Liver (tissue), 3 donors: Measurements from ENCODE around the gene ZER1.

Experiments used
- EGR1 ChIP-seq, 2 donors: IDR thresholded peaks; 2 replicates each; pipeline ENCODE4 v1.6.1; 2016 to 2018; ENCODE audit warnings: antibody characterized with exemption in 2 of 2, low read depth in 2 of 2
- FOXA1 ChIP-seq: IDR thresholded peaks from 2 replicates; pipeline ENCODE4 v1.6.1; 2016; ENCODE audit warnings: antibody characterized with exemption
- HNF4A ChIP-seq, 2 donors: conservative IDR thresholded peaks; 2 replicates each; pipeline ENCODE4 v1.6.1; 2016; ENCODE audit warnings: antibody characterized with exemption in 2 of 2, mild to moderate bottlenecking in 2 of 2
- JUND ChIP-seq, 2 donors: IDR thresholded peaks; 2 replicates each; pipeline ENCODE4 v1.6.1; 2016; ENCODE audit warnings: antibody characterized with exemption in 2 of 2
- RAD21 ChIP-seq, 2 donors: IDR thresholded peaks; 2 replicates each; pipeline ENCODE4 v1.6.1; 2016; ENCODE audit warnings: antibody characterized with exemption in 2 of 2, mild to moderate bottlenecking in 2 of 2
- RXRA ChIP-seq, 2 donors: IDR thresholded peaks; 2 replicates each; pipeline ENCODE4 v1.6.1; 2017 to 2018; ENCODE audit warnings: antibody characterized with exemption in 2 of 2, mild to moderate bottlenecking in 1 of 2
- TF ChIP-seq, protein P1 (sequence below): fragments of 150-350 bp; IDR thresholded peaks from 2 replicates; pipeline ENCODE4 v1.5.1; 2017; ENCODE audit warnings: improper control_type of control experiment, low read depth, low read length; ENCODE audit not compliant: missing input control
- TF ChIP-seq, protein P2 (sequence below): IDR thresholded peaks from 2 replicates; pipeline ENCODE4 v1.6.1; 2016; ENCODE audit warnings: antibody characterized with exemption
- TF ChIP-seq, protein P3 (sequence below): IDR thresholded peaks from 2 replicates; pipeline ENCODE4 v1.6.1; 2016; ENCODE audit warnings: antibody characterized with exemption
- TF ChIP-seq, protein P4 (sequence below): IDR thresholded peaks from 2 replicates; pipeline ENCODE4 v1.6.1; 2016; ENCODE audit warnings: antibody characterized with exemption, mild to moderate bottlenecking
- TF ChIP-seq, protein P5 (sequence below): IDR thresholded peaks from 2 replicates; pipeline ENCODE4 v1.6.1; 2016; ENCODE audit warnings: antibody characterized with exemption
- donor health status: healthy.
- donor health status: healthy.

DNA sequence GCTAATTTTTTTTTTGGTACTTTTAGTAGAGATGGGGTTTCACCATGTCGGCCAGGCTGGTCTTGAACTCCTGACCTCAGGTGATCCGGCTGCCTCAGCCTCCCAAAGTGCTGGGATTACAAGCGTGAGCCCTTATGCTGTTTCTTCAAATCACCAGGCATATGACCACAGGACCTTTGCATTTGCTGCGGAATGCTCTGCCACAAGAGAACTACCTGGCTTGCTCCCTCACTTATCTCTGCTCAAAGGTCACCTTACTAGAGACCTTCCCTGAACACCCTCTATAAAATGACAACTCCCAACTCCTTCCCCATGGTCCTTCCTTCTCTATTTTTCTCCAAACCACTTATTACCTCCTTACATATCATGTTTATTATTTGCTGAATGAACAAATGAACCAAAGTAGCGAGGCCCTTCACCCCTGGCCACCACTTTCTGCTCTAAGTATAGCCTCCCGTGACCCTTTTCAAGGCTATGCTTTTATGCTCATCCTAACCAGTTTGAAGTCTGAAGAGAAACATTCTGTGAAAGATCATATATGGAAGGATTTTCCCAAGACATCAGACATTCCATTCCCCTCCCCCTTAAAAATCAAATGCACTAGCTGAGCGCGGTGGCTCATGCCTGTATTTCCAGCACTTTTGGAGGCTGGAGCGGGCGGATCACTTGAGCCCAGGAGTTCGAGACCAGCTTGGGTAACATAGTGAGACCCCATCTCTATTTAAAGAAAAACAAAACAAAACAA lies 1.3 kb downstream of the ZER1 start:
- TF ChIP-seq, protein P1, sequence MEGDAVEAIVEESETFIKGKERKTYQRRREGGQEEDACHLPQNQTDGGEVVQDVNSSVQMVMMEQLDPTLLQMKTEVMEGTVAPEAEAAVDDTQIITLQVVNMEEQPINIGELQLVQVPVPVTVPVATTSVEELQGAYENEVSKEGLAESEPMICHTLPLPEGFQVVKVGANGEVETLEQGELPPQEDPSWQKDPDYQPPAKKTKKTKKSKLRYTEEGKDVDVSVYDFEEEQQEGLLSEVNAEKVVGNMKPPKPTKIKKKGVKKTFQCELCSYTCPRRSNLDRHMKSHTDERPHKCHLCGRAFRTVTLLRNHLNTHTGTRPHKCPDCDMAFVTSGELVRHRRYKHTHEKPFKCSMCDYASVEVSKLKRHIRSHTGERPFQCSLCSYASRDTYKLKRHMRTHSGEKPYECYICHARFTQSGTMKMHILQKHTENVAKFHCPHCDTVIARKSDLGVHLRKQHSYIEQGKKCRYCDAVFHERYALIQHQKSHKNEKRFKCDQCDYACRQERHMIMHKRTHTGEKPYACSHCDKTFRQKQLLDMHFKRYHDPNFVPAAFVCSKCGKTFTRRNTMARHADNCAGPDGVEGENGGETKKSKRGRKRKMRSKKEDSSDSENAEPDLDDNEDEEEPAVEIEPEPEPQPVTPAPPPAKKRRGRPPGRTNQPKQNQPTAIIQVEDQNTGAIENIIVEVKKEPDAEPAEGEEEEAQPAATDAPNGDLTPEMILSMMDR = no peak
- TF ChIP-seq, protein P2, sequence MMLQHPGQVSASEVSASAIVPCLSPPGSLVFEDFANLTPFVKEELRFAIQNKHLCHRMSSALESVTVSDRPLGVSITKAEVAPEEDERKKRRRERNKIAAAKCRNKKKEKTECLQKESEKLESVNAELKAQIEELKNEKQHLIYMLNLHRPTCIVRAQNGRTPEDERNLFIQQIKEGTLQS = no peak
- peak in 1 of 2 donors; percentile 9 for TF ChIP-seq HNF4A (conservative IDR thresholded peaks at IDR 0.05)
- TF ChIP-seq, protein P3, sequence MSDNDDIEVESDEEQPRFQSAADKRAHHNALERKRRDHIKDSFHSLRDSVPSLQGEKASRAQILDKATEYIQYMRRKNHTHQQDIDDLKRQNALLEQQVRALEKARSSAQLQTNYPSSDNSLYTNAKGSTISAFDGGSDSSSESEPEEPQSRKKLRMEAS = no peak
- TF ChIP-seq, protein P4, sequence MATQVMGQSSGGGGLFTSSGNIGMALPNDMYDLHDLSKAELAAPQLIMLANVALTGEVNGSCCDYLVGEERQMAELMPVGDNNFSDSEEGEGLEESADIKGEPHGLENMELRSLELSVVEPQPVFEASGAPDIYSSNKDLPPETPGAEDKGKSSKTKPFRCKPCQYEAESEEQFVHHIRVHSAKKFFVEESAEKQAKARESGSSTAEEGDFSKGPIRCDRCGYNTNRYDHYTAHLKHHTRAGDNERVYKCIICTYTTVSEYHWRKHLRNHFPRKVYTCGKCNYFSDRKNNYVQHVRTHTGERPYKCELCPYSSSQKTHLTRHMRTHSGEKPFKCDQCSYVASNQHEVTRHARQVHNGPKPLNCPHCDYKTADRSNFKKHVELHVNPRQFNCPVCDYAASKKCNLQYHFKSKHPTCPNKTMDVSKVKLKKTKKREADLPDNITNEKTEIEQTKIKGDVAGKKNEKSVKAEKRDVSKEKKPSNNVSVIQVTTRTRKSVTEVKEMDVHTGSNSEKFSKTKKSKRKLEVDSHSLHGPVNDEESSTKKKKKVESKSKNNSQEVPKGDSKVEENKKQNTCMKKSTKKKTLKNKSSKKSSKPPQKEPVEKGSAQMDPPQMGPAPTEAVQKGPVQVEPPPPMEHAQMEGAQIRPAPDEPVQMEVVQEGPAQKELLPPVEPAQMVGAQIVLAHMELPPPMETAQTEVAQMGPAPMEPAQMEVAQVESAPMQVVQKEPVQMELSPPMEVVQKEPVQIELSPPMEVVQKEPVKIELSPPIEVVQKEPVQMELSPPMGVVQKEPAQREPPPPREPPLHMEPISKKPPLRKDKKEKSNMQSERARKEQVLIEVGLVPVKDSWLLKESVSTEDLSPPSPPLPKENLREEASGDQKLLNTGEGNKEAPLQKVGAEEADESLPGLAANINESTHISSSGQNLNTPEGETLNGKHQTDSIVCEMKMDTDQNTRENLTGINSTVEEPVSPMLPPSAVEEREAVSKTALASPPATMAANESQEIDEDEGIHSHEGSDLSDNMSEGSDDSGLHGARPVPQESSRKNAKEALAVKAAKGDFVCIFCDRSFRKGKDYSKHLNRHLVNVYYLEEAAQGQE = no peak
- TF ChIP-seq FOXA1 = no peak
- no peak for TF ChIP-seq EGR1 (IDR thresholded peaks at IDR 0.05; ENCODE audit: low read depth in 2 of 2)
- TF ChIP-seq RAD21 (IDR thresholded peaks at IDR 0.05) = no peak
- no peak for TF ChIP-seq JUND (IDR thresholded peaks at IDR 0.05)
- TF ChIP-seq, protein P5, sequence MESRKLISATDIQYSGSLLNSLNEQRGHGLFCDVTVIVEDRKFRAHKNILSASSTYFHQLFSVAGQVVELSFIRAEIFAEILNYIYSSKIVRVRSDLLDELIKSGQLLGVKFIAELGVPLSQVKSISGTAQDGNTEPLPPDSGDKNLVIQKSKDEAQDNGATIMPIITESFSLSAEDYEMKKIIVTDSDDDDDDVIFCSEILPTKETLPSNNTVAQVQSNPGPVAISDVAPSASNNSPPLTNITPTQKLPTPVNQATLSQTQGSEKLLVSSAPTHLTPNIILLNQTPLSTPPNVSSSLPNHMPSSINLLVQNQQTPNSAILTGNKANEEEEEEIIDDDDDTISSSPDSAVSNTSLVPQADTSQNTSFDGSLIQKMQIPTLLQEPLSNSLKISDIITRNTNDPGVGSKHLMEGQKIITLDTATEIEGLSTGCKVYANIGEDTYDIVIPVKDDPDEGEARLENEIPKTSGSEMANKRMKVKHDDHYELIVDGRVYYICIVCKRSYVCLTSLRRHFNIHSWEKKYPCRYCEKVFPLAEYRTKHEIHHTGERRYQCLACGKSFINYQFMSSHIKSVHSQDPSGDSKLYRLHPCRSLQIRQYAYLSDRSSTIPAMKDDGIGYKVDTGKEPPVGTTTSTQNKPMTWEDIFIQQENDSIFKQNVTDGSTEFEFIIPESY = no peak
- no peak for TF ChIP-seq RXRA (IDR thresholded peaks at IDR 0.05)
